ENCODE results near the gene FGF10. TPM values are rescaled to one million over a fixed set of nuclear protein-coding genes. Genes with fewer than 3 reads are reported as not detected.

Gene FGF10
- total RNA-seq, 1 donor from 2014 or later: 12.8 TPM

GRCh38 chr5:44356231-44356630, 33.0 kb downstream of the FGF10 start:
- DNase-seq (ENCODE audit: low spot score): no peak

GRCh38 chr5:44345871-44346270, 43.3 kb downstream of the FGF10 start:
- no peak for DNase-seq (ENCODE audit: low spot score)

GRCh38 chr5:44336708-44337107, 52.5 kb downstream of the FGF10 start:
- no peak for DNase-seq (ENCODE audit: low spot score)

- no peak for DNase-seq (ENCODE audit: low spot score)
Observed at GRCh38 chr5:44334622-44335021, 54.6 kb downstream of the FGF10 start.

GRCh38 chr5:44332285-44332971, 56.8 kb downstream of the FGF10 start:
- no peak for DNase-seq (ENCODE audit: low spot score)

GRCh38 chr5:44331471-44332050, 57.7 kb downstream of the FGF10 start:
- no peak for DNase-seq (ENCODE audit: low spot score)

- DNase-seq (ENCODE audit: low spot score): no peak
Observed at GRCh38 chr5:44329716-44330115, 59.5 kb downstream of the FGF10 start.

GRCh38 chr5:44321144-44321725, 68.0 kb downstream of the FGF10 start:
- no peak for DNase-seq (ENCODE audit: low spot score)

- DNase-seq (ENCODE audit: low spot score): no peak
Observed at GRCh38 chr5:44320188-44320587, 69.0 kb downstream of the FGF10 start.

- no peak for DNase-seq (ENCODE audit: low spot score)
Observed at GRCh38 chr5:44318883-44319282, 70.3 kb downstream of the FGF10 start.

GRCh38 chr5:44312374-44312773, 76.8 kb downstream of the FGF10 start:
- no peak for DNase-seq (ENCODE audit: low spot score)

- DNase-seq (ENCODE audit: low spot score): no peak
Observed at GRCh38 chr5:44300551-44300950, 88.7 kb downstream of the FGF10 start.

GRCh38 chr5:44299394-44299793, 89.8 kb downstream of the FGF10 start:
- DNase-seq (ENCODE audit: low spot score): no peak

GRCh38 chr5:44294516-44294915, 94.7 kb downstream of the FGF10 start:
- DNase-seq (ENCODE audit: low spot score): no peak

- DNase-seq (ENCODE audit: low spot score): no peak
Observed at GRCh38 chr5:44292736-44293135, 96.5 kb downstream of the FGF10 start.

GRCh38 chr5:44278469-44278868, 110.8 kb downstream of the FGF10 start:
- no peak for DNase-seq (ENCODE audit: low spot score)

GRCh38 chr5:44275908-44276307, 113.3 kb downstream of the FGF10 start:
- no peak for DNase-seq (ENCODE audit: low spot score)

- DNase-seq (ENCODE audit: low spot score): no peak
Observed at GRCh38 chr5:44275329-44275728, 113.9 kb downstream of the FGF10 start.

- no peak for DNase-seq (ENCODE audit: low spot score)
Observed at GRCh38 chr5:44267909-44268308, 121.3 kb downstream of the FGF10 start.

- no peak for DNase-seq (ENCODE audit: low spot score)
Observed at GRCh38 chr5:44266882-44267576, 122.2 kb downstream of the FGF10 start.

GRCh38 chr5:44265713-44266112, 123.5 kb downstream of the FGF10 start:
- DNase-seq (ENCODE audit: low spot score): no peak

GRCh38 chr5:44260793-44261192, 128.4 kb downstream of the FGF10 start:
- DNase-seq (ENCODE audit: low spot score): no peak

Data from ureter (tissue), 1 donor.